Endodermal cell (in vitro differentiated cells): ENCODE data around the gene TLCD3A. TPM values are rescaled to one million over a fixed set of nuclear protein-coding genes. Genes with fewer than 3 reads are reported as not detected.

ENCODE experiments used
- DNase-seq: peaks from one replicate; pipeline ENCODE4 v3.0.0-alpha.2; 2017
- H3K27ac ChIP-seq: 2 replicates; pipeline ENCODE4 v1.5.1; 2013; ENCODE audit warnings: mild to moderate bottlenecking, low read depth, low read length, moderate library complexity
- H3K27me3 ChIP-seq: 2 replicates; pipeline ENCODE4 v1.6.1; 2013; ENCODE audit warnings: mild to moderate bottlenecking, low read length, moderate library complexity; ENCODE audit not compliant: insufficient read depth, control insufficient read depth, poor library complexity, severe bottlenecking
- H3K36me3 ChIP-seq: 2 replicates; pipeline ENCODE4 v1.7.0; 2013; ENCODE audit warnings: mild to moderate bottlenecking, low read length, moderate library complexity; ENCODE audit not compliant: control insufficient read depth, insufficient read depth
- H3K4me1 ChIP-seq: one replicate; pipeline ENCODE4 v1.7.0; 2013; ENCODE audit warnings: low read length; ENCODE audit not compliant: control insufficient read depth, insufficient read depth
- H3K4me3 ChIP-seq: 2 replicates; pipeline ENCODE4 v1.5.1; 2013; ENCODE audit warnings: mild to moderate bottlenecking, low read length, moderate library complexity
- H3K9ac ChIP-seq: 2 replicates; pipeline ENCODE4 v1.6.1; 2013; ENCODE audit warnings: mild to moderate bottlenecking, low read length, moderate library complexity; ENCODE audit not compliant: poor library complexity, severe bottlenecking; ENCODE audit errors: extremely low read depth
- H3K9me3 ChIP-seq: 2 replicates; pipeline ENCODE4 v1.6.1; 2013; ENCODE audit warnings: mild to moderate bottlenecking, low read length, moderate library complexity; ENCODE audit not compliant: control insufficient read depth
- H3K27ac Mint-ChIP-seq: 2 replicates; pipeline ENCODE4 v1.8.0; 2020; ENCODE audit warnings: mixed read lengths
- H3K27me3 Mint-ChIP-seq: 2 replicates; pipeline ENCODE4 v1.8.0; 2021; ENCODE audit warnings: mild to moderate bottlenecking, mixed read lengths; ENCODE audit not compliant: insufficient read depth
- H3K36me3 Mint-ChIP-seq: 2 replicates; pipeline ENCODE4 v1.8.0; 2020; ENCODE audit warnings: low read depth, mixed read lengths
- H3K4me1 Mint-ChIP-seq: 2 replicates; pipeline ENCODE4 v1.8.0; 2020; ENCODE audit warnings: mixed read lengths
- H3K4me3 Mint-ChIP-seq: 2 replicates; pipeline ENCODE4 v1.8.0; 2020; ENCODE audit warnings: mild to moderate bottlenecking, moderate library complexity, mixed read lengths
- H3K9me3 Mint-ChIP-seq: 2 replicates; pipeline ENCODE4 v1.8.0; 2020; ENCODE audit warnings: mild to moderate bottlenecking, mixed read lengths
- CTCF ChIP-seq: fragments of 200-600 bp; sonication (generic); conservative IDR thresholded peaks from 2 replicates; pipeline ENCODE4 v1.5.0; 2021; ENCODE audit warnings: antibody characterized with exemption, mild to moderate bottlenecking
- WGBS, 2 experiments: methylation state at CpG; one replicate each; pipeline versions ENCODE4 v1.1.5 to v1.1.7; 2013; ENCODE audit warnings: missing lambda C conversion rate in 2 of 2, mixed read lengths in 1 of 2; ENCODE audit not compliant: insufficient coverage in 1 of 2, insufficient read length in 1 of 2; 5-methylcytosine and 5-hydroxymethylcytosine counted together
- total RNA-seq, 2 donors: library from RNA; stranded (reverse); fragmentation: NEBNext Ultra II Directional in 1 of 2; extraction: Animal tissue kit (Norgen Biotek cat#: 25700) in 1 of 2; gene quantifications; 2 replicates in 1 of 2; 3 replicates in 1 of 2; pipeline ENCODE4 v1.2.1, GENCODE V29; 2021

Gene TLCD3A
- total RNA-seq, 2 donors from 2014 or later: 16.6 to 28.8 TPM

- no peak overlapping the region for H3K27ac Mint-ChIP-seq
- peaks cover 23% of the 10 kb centered on the region for H3K27me3 Mint-ChIP-seq
- no peak for TF ChIP-seq CTCF
- no peaks in the 10 kb centered on the region for H3K9me3 Mint-ChIP-seq
- no peak overlapping the region for H3K4me3 ChIP-seq
- DNase-seq: no peak
- no peak overlapping the region for H3K9ac ChIP-seq
- H3K9me3 ChIP-seq: no peaks in the 10 kb centered on the region
- no peak overlapping the region for H3K4me3 Mint-ChIP-seq
- H3K27me3 ChIP-seq: peaks cover 9% of the 10 kb centered on the region
- peaks cover 4% of the 10 kb centered on the region for H3K4me1 Mint-ChIP-seq
- 80 to 89% methylated on average over 5 of the region's 5 CpGs for WGBS, 2 experiments
- no peaks in the 10 kb centered on the region for H3K4me1 ChIP-seq
- H3K36me3 Mint-ChIP-seq: no peaks in the 10 kb centered on the region
- no peaks in the 10 kb centered on the region for H3K36me3 ChIP-seq
- no peak overlapping the region for H3K27ac ChIP-seq
Measured at GRCh38 chr17:721540-721937, 10.9 kb upstream of the TLCD3A start.

DNA sequence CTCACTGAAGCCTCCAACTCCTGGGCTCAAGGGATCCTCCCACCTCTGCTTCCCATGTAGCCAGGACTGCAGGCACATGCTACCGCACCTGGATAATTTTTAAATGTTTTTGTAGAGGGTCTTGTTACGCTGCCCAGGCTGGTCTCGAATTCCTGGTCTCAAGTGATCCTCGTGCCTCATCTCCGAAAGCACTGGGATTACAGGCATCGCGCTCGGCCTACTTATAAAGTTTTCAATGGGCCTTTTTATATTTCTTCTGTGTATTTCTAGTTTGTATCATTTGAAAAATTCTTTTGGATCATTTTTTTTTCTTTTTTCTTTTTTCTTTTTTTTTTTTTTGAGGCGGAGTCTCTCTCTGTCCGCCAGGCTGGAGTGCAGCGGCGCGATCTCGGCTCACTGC lies 7.3 kb upstream of the TLCD3A start:
- no peaks in the 10 kb centered on the region for H3K4me1 ChIP-seq
- TF ChIP-seq CTCF: no peak
- no peak overlapping the region for H3K27ac Mint-ChIP-seq
- no peaks in the 10 kb centered on the region for H3K9me3 Mint-ChIP-seq
- H3K27ac ChIP-seq: no peak overlapping the region
- DNase-seq: no peak
- peaks cover 9% of the 10 kb centered on the region for H3K4me1 Mint-ChIP-seq
- H3K27me3 ChIP-seq: peaks cover 8% of the 10 kb centered on the region
- no peak overlapping the region for H3K4me3 Mint-ChIP-seq
- H3K9me3 ChIP-seq: no peaks in the 10 kb centered on the region
- no peaks in the 10 kb centered on the region for H3K36me3 Mint-ChIP-seq
- H3K36me3 ChIP-seq: no peaks in the 10 kb centered on the region
- no peak overlapping the region for H3K9ac ChIP-seq
- H3K4me3 ChIP-seq: no peak overlapping the region
- 90 to 96% methylated on average over 2 to 12 of the region's 14 CpGs for WGBS, 2 experiments
- H3K27me3 Mint-ChIP-seq: peaks cover 44% of the 10 kb centered on the region

DNA sequence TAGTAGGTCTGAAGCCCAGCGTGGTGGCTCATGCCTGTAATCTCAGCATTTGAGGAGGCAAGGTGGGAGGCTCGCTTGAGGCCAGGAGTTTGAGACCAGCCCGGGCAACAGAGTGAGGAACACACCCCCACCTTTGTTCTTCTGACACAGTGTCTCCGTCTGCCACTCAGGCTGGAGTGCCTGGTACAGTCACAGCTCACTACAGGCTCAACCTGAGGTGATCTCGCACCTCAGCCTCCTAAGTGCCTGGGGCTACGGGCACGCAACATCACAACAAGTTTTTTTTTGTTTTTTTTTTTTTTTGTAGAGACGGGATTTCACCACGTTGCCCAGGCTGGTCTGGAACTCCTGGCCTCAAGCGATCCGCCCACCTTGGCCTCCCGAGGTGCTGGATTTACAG lies 6.7 kb upstream of the TLCD3A start:
- no peak overlapping the region for H3K4me3 Mint-ChIP-seq
- Histone ChIP-seq H3K36me3 (no peaks in the 10 kb centered on the region), H3K9ac (peak overlapping the region; percentile 13), H3K4me3 (no peak overlapping the region), H3K27ac (no peak overlapping the region), H3K9me3 (no peaks in the 10 kb centered on the region), H3K27me3 (peaks cover 2% of the 10 kb centered on the region), H3K4me1 (no peaks in the 10 kb centered on the region)
- TF ChIP-seq CTCF: no peak
- 65 to 72% methylated on average over 7 to 10 of the region's 12 CpGs for WGBS, 2 experiments
- peaks cover 9% of the 10 kb centered on the region for H3K4me1 Mint-ChIP-seq
- peaks cover 48% of the 10 kb centered on the region for H3K27me3 Mint-ChIP-seq
- DNase-seq: no peak
- no peaks in the 10 kb centered on the region for H3K9me3 Mint-ChIP-seq
- H3K36me3 Mint-ChIP-seq: no peaks in the 10 kb centered on the region
- H3K27ac Mint-ChIP-seq: no peak overlapping the region
